GM18867 (cell line): ENCODE measurements around the gene MTG2.

Experiments
- ATAC-seq: cut with Tn5 transposase; IDR thresholded peaks from one replicate; pipeline ENCODE4 v1.9.1; 2021; ENCODE audit warnings: mild to moderate bottlenecking, moderate library complexity; ENCODE audit not compliant: unreplicated experiment

The MTG2 gene

DNA sequence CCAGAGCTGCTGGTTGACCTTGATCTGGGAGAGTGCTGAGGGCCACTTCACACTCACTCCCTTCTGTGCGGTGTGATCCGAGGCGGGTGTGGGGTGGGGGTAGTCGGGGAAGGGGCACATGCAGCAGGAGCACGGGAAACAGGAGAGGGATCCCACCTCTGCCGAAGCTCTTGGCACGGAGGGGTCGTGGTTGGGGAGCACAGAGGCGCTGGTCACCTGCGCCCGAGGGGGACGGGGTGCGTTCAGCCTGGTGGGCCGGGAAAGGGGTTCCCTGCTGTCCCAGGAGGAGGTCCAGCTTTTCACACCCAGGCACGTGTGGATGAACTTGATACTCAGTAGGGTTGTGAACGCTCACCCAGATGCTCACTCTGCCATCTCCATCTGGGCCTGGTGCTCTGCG, 22.0 kb upstream of the MTG2 start:
- ATAC-seq: no peak

DNA sequence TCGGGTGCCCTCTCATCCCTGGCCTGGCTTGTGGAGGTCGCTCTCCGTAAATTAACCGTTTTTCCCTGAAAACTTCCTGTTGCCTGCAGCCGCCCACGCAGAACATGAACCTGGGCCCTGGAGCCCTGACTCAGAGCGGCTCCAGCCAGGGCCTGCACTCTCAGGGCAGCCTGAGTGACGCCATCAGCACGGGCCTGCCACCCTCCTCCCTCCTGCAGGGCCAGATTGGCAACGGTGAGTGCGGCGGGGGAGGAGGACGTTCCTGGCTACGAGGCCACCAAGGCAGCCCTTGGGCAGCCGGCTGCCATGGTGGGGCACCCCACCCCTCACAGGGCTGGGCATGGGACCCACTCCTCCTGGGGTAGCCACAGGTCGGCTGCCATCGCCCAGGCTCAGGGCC, 21.5 kb upstream of the MTG2 start:
- no peak for ATAC-seq

DNA sequence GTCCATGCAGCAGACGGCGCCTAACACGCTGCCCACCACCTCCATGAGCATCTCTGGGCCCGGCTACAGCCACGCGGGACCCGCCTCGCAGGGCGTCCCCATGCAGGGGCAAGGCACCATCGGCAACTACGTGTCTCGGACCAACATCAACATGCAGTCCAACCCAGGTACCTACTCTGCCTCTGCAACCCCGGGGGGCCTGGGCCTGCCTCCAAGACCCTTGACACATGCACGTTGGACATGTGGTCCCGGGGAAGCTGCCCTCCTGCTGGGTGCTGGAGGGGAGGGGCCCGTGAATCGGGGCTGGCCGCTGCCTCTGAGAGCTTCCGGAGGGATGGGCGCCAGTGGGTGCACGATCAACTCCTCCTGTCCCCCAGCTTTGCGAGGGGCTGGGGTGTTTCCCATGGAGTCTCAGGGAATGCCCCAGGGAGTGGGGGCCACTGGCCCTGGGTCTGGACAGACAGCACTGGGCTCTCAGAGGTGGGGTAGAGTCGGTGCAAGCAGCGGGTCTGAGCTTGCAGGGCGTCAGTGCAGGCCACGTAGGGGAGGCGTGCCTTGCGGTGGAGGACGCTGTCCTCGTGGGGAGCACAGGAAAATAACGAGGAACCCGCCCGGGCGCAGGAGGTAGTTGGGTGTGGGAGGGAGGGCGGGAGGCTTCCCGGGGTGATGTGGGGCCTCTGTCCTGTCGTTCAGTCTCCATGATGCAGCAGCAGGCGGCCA, 19.9 kb upstream of the MTG2 start:
- no peak for ATAC-seq

DNA sequence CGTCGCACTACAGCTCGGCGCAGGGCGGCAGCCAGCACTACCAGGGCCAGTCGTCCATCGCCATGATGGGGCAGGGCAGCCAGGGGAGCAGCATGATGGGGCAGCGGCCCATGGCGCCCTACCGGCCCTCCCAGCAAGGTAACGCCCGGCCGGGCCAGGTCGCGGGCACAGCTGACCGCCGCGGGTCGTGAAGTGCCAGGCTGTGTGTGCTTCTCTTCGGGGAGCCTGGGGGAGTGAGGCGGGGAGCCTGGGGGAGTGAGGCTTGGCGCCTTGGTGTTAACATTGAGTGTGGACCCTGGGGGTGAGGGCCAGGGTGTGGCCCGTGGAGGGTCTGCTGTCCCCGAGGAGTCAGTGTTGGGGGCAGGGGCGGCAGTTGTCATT, 19.4 kb upstream of the MTG2 start:
- no peak for ATAC-seq

DNA sequence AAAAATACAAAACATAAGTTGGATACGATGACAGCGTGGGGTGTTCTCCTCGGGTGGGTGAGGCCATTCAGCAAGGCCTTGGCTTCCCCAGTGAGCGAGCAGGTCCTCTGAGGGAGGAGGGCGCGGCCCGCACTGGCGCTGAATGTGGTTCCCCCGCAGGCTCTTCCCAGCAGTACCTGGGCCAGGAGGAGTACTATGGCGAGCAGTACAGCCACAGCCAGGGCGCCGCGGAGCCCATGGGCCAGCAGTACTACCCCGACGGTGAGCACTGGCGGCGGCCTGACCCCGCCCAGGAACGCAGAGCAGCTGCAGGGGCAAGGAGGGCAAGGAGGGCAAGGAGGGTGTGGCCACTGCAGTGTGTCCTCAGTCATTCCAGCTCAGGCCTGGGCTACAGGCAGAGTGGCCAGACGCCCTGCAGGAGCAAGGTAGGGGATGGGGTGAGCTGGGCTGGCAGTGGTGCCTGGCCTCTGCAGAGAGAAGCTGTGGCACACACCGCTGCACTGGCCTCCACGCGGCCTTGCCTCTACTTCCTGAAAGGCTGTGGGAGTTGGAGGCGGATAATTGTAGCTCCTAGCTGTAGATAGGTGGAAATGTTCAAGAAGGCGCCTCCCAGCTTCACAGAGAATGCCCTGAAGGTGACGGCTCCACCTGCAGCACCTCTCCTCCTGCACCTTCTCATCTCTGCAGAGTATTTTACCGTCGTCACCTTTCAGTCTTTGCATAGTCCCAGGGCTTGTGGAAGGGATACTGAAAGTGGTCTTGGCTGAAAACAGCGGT, 18.7 kb upstream of the MTG2 start:
- ATAC-seq: no peak

DNA sequence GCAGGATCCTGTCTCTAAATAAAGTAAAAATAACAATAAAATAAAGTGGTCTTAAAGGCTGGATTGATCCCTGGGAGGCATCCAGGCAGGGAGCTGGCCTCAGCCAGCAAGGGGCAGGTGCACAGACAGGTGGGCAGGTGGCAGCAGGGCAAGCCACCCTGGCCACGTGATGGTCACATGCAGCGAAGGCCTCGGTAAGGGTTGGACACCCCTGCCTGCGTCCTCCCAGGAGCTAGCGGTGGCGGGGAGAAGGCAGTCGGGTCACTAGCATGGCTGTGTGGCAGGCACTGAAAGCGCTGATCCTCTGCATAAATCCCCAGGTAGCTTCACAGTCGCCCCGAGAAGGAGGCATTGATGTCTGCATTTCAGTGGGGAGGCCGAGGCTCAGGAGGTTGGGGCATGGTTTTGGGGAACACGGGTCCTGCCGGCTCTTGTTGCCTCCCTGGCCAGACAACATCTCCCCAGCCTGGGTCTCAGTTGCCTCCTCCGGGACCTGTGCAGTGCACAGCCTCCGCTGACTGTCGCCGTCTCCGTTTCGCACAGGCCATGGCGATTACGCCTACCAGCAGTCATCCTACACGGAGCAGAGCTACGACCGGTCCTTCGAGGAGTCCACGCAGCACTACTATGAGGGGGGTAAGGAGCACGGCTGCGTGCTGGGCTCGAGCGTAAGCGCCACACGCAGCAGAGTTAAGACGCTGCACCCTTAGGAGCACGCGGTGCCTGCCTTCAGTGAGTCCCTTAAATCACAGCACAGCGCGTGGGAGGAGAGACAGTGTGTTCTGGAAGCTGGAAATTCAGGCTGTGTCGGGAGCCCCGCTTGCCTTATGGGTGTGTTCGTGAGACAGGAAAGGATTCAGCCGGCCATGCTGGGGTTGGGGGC, 17.7 kb upstream of the MTG2 start:
- no peak for ATAC-seq

DNA sequence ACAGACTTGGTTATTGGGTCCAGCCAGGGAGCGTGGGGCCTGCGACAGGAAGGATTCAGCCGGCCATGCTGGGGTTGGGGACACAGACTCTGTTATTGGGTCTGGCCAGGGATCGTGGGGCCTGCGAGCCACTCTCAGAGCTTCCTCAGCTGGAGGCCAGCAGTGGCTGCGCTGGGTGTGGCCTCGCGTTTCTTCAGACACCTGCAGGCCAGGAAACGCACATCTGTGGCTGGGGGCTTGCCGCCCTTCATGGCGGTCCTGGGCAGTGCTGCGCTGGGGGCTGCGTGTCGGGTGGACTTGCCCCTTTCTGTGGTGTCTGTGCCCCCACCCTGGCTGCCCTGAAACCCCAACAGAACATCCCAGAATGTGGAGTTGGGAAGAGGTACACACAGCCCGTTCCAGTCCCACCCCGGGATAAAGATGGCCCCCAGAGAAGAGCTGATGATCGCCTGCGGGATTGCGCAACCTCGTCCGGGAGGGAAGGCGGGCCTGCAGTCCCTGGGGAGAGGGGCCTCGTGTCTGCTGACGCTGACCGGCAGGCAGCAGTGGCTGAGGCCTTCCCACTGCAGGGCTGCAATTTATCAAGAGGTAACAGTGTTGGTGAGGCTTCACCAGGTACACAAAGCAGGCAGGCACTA, 16.9 kb upstream of the MTG2 start:
- no peak for ATAC-seq

DNA sequence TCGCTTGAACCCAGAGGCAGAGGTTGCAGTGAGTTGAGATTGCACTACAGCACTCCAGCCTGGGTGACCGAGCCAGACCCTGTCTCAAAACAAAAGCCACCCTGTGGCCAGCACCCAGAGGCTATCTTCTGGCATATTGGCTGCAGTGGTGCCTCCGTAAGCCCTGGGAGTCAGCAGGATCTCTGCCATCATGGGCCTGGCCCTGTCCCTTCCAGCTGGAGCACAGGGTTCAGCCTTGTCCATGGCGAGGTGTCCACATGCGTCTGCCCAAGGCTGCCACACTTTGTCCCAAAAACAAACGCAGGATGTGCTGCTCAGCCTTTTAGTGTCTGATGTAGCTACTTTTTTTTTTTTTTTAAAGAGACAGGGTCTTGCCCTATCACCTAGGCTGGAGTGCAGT, 15.4 kb upstream of the MTG2 start:
- ATAC-seq: no peak

DNA sequence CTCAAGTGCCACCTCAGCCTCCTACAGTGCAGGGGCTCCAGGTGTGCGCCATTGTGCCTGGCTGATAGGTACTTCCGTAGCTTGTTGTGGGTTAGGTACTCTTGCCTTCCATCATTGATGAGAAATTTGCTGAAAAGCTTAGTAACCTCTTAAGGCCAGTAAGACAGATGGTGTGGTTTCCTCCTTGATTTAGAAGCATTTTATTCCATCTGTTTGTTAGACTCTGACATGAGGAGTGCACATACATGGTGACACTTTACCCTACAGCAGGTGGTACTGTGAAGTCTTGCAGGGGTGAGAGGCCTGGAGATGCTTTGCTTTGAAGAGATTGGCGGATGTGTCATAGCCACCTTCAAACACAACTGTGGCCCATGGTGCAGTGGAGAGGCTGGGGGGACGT, 14.8 kb upstream of the MTG2 start:
- no peak for ATAC-seq

DNA sequence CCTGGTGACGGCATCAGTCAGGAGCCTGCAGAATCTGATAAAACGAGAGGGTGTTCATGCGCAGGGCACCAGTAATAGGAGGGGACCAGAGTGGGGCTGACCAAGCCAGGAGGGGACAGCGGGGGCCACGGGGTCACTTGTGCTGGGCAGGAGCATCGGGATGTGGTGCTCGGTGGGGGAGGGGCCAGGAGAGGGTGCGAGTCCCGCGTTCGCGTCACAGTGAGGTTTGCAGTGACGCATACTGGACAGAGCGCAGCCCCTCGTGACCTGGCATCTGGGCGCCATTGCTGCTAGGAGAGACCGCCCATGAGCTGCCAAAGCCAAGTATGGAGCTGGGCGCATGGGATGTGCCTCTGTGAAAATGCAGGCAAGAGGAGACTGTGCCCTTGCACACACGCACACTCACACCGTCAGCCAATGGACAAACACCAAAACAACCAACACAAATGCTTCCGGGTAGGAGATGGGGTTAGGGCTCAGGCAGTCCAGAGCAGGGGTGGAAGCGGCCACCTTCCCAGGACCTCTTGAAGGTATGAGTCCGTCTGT, 13.9 kb upstream of the MTG2 start:
- ATAC-seq: no peak

DNA sequence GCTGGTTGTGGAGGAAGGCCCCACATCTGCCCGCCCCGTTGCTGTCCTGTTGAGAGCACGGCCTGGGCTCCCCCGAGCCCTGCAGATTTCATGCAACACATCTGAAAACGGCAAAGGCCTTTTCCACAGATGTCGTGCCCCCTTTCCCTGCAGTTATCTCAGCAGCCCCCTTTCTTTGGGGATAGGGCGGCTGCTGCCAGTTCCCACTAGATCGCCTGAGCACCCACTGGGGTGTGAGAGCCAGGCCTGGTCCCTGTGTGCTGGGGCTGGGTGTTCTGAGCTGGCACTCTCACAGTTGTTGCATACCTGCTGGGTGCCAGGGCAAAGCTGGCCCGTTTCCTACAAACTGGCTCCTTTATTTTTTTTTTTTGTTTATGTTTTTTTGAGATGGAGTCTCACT, 12.3 kb upstream of the MTG2 start:
- ATAC-seq: no peak

DNA sequence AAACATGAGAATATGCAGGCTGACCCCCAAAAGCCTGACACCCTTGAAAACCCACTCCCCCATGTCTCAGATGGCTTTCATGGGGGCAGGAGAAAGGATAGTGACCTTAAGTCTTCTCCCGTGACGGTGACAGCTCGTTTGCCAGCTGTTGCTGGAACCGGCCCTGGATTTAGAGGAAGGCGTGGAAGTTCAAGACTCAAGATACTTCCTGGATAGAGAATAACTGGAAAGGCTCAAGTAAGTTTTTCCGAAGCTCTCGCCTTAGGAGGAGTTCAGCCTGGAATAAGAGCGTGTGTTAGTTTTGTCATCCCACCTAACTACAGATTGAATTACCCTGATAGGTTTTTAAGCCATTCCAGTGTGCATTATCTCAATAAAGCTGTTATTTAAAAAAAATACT, 11.6 kb upstream of the MTG2 start:
- ATAC-seq: no peak

DNA sequence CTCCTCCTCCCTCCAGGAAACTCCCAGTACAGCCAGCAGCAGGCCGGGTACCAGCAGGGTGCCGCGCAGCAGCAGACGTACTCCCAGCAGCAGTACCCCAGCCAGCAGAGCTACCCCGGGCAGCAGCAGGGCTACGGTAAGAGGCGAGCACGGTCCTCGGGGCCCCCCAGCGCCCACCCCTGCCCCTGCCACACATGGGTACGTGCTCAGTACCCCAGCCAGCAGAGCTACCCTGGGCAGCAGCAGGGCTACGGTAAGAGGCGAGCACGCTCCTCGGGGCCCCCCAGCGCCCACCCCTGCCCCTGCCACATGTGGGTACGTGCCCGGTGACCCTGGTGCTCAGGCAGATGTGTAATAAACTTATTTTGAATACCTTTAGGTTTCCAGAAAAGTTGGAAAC, 10.2 kb upstream of the MTG2 start:
- ATAC-seq: no peak

DNA sequence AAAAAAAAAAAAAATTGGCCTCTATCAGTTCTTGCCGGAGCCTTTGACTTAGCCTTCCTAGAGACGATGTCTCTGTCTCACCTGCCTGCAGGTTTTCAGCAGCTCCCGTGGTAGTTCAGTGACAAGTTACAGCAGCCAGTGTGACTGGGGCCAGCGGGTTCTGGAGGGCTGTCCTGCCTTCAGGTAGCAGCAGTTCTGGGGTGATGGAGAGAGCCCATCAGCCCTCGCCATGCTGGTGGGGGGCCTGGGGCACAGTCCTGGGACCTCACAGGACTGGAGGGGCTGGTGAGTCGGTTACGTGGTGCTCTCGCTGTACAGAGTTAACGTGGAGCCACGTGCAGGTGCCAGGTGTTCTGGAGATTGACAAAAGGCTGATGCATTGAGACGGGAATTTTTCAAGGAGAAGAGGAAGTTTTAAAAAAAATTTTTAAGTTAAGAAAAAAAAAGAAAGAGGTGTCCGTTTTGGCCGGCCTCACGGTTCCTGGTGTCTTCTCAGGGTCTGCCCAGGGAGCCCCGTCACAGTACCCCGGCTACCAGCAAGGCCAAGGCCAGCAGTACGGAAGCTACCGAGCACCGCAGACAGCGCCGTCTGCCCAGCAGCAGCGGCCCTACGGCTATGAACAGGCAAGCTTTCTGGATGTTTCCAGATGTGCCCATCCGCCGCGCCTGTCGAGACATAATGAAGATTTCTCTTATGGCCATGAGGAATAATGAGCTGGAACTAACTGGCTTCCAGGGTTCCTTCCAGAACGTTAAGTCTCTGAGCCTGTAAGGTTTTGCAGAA, 8.6 kb upstream of the MTG2 start:
- ATAC-seq: no peak

DNA sequence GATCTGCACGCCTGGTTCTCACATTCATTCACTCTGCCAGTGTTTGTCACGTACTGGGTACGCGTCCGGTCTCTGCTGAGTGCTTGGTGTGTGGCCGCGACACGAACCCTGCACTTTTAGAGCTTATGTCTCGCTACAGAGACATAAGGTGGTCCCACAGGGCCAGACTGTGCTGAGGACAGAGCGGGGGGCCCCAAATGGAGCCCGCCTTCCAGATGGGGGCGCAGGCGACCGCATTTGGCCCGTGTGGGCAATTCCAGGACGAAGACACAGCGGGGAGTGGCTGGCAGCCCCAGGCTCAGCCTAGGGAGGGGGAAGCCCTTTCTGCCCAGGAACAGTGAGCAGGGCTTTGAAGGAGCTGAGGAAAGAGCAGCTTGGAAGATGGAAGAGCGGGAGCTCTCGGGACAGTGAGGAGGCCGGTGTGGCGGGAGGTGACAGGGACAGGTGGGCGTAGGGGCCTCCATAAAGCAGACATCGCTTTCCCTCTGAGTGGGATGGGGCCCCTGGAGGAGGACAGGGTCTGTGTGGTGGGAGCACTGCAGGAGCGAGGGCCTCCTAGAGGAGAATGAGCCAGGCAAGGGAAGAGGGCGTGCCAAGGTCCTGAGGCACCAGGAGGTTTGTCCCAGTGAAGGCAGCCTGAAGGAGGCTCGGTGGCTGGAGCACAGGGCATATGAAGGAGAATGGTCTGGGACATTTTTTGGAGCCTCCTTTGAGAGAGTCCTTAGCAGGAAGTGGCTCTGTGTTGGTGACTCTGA, 7.8 kb upstream of the MTG2 start:
- no peak for ATAC-seq

DNA sequence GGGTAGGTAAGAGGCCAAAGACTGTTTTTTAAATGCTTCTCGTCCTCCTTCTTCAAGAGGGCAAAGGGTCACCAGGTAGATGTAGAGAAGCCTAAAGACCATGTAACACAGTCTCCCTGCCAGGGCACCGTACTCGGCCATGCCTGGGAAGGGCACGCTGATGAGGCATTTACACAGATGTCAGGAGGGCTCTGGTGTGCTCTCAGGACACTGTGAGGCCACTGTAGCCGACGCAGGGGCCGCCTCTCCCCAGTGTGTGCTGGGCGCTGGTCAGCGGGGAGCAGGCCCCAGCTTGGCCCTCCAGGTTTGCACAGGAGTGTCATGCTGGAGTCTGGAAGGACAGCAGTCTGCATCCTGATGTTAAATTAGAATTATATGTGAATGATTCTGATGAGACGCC, 7.1 kb upstream of the MTG2 start:
- no peak for ATAC-seq

DNA sequence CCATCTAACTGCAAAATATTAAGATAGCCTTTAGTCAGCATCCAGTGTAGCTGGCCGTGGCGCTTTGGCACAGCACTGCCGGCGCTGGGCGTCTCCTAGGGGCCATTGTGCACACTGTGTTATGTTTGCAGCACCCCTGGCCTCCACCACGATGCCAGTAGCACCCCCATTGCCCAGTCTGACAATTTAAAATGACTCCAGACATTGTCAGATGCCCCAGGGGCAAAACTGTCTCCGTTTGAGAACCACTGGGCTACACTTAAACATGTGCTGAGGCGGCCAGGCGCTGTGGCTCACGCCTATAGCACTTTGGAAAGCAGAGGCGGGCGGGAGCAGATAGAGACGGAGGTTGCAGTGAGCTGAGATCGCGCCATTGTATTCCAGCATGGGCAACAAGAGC, 6.0 kb upstream of the MTG2 start:
- ATAC-seq: no peak

DNA sequence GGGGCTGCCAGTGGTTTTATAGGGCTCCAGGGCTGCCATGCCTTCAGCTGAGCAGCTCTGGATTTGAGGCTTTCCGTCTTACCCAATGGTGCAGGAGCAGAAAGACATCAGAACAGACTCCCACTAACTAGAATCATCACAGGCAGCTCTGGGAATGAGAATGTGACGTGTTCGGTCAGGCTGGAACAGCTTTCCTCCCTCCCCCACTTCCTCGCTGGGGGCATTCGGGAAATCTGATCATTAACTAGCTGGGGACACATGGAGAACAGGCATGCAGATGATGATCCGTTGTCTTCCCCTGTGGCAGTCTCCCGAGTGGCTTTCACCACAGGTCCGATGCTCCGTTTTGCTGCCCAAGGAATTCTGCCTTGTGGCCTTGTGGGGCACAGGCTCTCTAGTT, 5.5 kb upstream of the MTG2 start:
- no peak for ATAC-seq

DNA sequence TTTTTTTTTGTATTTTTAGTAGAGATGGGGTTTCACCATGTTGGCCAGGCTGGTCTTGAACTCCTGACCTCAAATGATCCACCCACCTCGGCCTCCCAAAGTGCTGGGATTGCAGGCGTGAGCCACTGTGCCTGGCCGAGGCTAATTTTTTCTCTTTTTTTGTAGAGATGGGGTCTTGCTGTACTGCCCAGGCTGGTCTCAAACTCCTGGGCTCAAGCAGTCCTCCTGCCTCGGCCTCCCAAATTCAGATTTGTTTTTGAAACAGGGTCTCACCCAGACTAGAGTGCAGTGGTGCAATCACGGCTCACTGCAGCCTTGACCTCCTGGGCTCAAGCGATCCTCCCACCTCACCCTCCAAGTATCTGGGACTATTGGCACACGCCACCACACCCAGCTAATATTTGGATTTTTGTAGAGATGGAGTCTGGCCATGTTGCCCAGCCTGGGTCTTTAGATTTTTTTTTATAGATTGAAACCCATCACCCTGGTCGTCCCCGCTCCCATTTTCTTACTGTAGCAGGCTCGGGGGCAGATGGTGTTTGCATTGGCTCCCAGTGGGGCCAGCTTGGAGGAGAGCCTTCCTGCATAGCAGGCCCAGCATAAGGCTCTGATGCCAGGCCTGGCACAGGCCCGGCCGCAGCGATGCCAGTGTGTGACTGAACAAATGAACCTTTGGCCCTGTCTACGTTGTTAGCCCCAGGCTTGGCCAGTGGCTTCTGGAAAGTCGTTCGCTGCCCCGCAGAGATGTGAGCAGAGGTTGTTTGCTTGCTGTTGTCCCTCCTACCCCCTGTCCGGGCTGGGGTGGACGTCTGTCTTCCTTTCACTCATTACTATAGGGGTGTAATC, 4.3 kb upstream of the MTG2 start:
- ATAC-seq: no peak
